ENCODE results near the gene INCA1. TPM values are rescaled to one million over a fixed set of nuclear protein-coding genes. Genes with fewer than 3 reads are reported as not detected.

INCA1 gene
- polyA plus RNA-seq, 1 of the 3 experiments (the other 2 are of a cell fraction) = 1.2 TPM

DNA sequence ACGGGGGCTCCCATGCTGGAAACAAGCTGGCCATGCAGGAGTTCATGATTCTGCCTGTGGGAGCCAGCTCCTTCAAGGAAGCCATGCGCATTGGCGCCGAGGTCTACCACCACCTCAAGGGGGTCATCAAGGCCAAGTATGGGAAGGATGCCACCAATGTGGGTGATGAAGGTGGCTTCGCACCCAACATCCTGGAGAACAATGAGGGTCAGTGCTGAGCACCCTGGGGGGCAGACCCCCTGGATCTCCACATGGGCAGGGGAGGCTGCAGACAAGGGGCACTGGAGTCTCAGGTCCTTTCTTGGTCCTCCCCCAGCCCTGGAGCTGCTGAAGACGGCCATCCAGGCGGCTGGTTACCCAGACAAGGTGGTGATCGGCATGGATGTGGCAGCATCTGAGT, 42.2 kb downstream of the INCA1 start:
- Histone ChIP-seq H3K9me3 (no peaks in the 10 kb centered on the region), H3K27ac (ENCODE audit: low read depth in 2 of 2, low read length in 1 of 2) (no peak overlapping the region), H3K9ac (no peak overlapping the region), H3K27me3 (ENCODE audit: insufficient read depth) (no peaks in the 10 kb centered on the region), H2AFZ (ENCODE audit: low read depth) (no peak overlapping the region), H3K36me3 (replicated peaks in 1 of 2; ENCODE audit: control insufficient read depth in 1 of 2, insufficient read depth in 2 of 2, low read length in 1 of 2) (peaks cover 3 to 4% of the 10 kb centered on the region in 2 experiments), H3F3A (replicated peaks; ENCODE audit: insufficient read depth) (peaks cover 27% of the 10 kb centered on the region), H3K79me2 (ENCODE audit: insufficient read depth) (peaks cover 25% of the 10 kb centered on the region), H3K9me2 (no peaks in the 10 kb centered on the region), H3K4me1 (ENCODE audit: control insufficient read depth in 1 of 2, insufficient read depth in 2 of 2, low read depth in 1 of 2, low read length in 1 of 2) (peaks cover 20 to 30% of the 10 kb centered on the region in 2 experiments; a peak in 3 of 4 replicates), H4K20me1 (ENCODE audit: insufficient read depth) (no peaks in the 10 kb centered on the region), H3K4me3 (ENCODE audit: low read depth in 2 of 2, low read length in 1 of 2) (no peak overlapping the region), H3K4me2 (no peak overlapping the region)
- WGBS (ENCODE audit: low lambda C conversion rate) = 97% methylated on average over 7 of the region's 8 CpGs
- ChIA-PET POLR2A (interaction anchor here (6.7 kb wide), 1 partner anchor 12 kb away, joined by 56 read pairs; the partner anchor contains the start of gene SPAG7), CTCF (interaction anchor here (1.0 to 2.1 kb wide), 4 partner anchors 15 to 107 kb away, joined by 3 to 7 read pairs (median 4); partner anchors contain the start of genes CAMTA2 and RNF167)
- TF ChIP-seq SMC3 (IDR thresholded peaks at IDR 0.05; ENCODE audit: low read depth, low read length) (no peak), POLR2AphosphoS5 (IDR thresholded peaks at IDR 0.05; ENCODE audit: low read depth, low read length) (no peak), FOSL2 (IDR thresholded peaks at IDR 0.05; ENCODE audit: borderline replicate concordance, low read depth) (no peak), TAF1 (IDR thresholded peaks at IDR 0.05; ENCODE audit: borderline replicate concordance, low read depth, low read length) (no peak), RFX5 (IDR thresholded peaks at IDR 0.05; ENCODE audit: low read length) (no peak), FOXM1 (IDR thresholded peaks at IDR 0.05; ENCODE audit: low read depth) (no peak), YY1 (IDR thresholded peaks at IDR 0.05; ENCODE audit: low read depth) (no peak), SIN3A (IDR thresholded peaks at IDR 0.05; ENCODE audit: borderline replicate concordance, low read depth, low read length) (no peak), TEAD4 (IDR thresholded peaks at IDR 0.05; ENCODE audit: borderline replicate concordance, insufficient read depth) (no peak), ELF1 (IDR thresholded peaks at IDR 0.05) (no peak), EZH2phosphoT487 (IDR thresholded peaks at IDR 0.05; ENCODE audit: borderline replicate concordance, low read depth) (no peak), RCOR1 (IDR thresholded peaks at IDR 0.05; ENCODE audit: low read length) (no peak)
- TF ChIP-seq, protein P1, sequence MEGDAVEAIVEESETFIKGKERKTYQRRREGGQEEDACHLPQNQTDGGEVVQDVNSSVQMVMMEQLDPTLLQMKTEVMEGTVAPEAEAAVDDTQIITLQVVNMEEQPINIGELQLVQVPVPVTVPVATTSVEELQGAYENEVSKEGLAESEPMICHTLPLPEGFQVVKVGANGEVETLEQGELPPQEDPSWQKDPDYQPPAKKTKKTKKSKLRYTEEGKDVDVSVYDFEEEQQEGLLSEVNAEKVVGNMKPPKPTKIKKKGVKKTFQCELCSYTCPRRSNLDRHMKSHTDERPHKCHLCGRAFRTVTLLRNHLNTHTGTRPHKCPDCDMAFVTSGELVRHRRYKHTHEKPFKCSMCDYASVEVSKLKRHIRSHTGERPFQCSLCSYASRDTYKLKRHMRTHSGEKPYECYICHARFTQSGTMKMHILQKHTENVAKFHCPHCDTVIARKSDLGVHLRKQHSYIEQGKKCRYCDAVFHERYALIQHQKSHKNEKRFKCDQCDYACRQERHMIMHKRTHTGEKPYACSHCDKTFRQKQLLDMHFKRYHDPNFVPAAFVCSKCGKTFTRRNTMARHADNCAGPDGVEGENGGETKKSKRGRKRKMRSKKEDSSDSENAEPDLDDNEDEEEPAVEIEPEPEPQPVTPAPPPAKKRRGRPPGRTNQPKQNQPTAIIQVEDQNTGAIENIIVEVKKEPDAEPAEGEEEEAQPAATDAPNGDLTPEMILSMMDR (IDR thresholded peaks at IDR 0.05) = no peak
- TF ChIP-seq, protein P2, sequence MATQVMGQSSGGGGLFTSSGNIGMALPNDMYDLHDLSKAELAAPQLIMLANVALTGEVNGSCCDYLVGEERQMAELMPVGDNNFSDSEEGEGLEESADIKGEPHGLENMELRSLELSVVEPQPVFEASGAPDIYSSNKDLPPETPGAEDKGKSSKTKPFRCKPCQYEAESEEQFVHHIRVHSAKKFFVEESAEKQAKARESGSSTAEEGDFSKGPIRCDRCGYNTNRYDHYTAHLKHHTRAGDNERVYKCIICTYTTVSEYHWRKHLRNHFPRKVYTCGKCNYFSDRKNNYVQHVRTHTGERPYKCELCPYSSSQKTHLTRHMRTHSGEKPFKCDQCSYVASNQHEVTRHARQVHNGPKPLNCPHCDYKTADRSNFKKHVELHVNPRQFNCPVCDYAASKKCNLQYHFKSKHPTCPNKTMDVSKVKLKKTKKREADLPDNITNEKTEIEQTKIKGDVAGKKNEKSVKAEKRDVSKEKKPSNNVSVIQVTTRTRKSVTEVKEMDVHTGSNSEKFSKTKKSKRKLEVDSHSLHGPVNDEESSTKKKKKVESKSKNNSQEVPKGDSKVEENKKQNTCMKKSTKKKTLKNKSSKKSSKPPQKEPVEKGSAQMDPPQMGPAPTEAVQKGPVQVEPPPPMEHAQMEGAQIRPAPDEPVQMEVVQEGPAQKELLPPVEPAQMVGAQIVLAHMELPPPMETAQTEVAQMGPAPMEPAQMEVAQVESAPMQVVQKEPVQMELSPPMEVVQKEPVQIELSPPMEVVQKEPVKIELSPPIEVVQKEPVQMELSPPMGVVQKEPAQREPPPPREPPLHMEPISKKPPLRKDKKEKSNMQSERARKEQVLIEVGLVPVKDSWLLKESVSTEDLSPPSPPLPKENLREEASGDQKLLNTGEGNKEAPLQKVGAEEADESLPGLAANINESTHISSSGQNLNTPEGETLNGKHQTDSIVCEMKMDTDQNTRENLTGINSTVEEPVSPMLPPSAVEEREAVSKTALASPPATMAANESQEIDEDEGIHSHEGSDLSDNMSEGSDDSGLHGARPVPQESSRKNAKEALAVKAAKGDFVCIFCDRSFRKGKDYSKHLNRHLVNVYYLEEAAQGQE (IDR thresholded peaks at IDR 0.05; ENCODE audit: low read depth, low read length) = no peak
- TF ChIP-seq, protein P3, sequence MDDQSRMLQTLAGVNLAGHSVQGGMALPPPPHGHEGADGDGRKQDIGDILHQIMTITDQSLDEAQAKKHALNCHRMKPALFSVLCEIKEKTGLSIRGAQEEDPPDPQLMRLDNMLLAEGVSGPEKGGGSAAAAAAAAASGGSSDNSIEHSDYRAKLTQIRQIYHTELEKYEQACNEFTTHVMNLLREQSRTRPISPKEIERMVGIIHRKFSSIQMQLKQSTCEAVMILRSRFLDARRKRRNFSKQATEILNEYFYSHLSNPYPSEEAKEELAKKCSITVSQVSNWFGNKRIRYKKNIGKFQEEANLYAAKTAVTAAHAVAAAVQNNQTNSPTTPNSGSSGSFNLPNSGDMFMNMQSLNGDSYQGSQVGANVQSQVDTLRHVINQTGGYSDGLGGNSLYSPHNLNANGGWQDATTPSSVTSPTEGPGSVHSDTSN (IDR thresholded peaks at IDR 0.05) = no peak
- TF ChIP-seq, protein P4, sequence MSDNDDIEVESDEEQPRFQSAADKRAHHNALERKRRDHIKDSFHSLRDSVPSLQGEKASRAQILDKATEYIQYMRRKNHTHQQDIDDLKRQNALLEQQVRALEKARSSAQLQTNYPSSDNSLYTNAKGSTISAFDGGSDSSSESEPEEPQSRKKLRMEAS (IDR thresholded peaks at IDR 0.05; ENCODE audit: low read depth) = no peak
- TF ChIP-seq, protein P5, sequence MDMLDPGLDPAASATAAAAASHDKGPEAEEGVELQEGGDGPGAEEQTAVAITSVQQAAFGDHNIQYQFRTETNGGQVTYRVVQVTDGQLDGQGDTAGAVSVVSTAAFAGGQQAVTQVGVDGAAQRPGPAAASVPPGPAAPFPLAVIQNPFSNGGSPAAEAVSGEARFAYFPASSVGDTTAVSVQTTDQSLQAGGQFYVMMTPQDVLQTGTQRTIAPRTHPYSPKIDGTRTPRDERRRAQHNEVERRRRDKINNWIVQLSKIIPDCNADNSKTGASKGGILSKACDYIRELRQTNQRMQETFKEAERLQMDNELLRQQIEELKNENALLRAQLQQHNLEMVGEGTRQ (IDR thresholded peaks at IDR 0.05; ENCODE audit: borderline replicate concordance, low read depth, low read length) = no peak
- DNase-seq = no peak
